Heart right ventricle (tissue), 16 donors: ENCODE measurements around the gene LMOD1. TPM values are rescaled to one million over a fixed set of nuclear protein-coding genes. Genes with fewer than 3 reads are reported as not detected.

ENCODE experiments used
- ATAC-seq, 8 donors: fragments of 200-7000 bp; cut with Tn5 transposase; one replicate each; pipeline ENCODE4 v1.9.1; 2020; ENCODE audit warnings: mild to moderate bottlenecking in 8 of 8, moderate library complexity in 8 of 8, moderate number of reproducible peaks in 1 of 8
- DNase-seq, 2 donors: peaks; one replicate each; pipeline ENCODE4 v3.0.0-alpha.2; 2020
- H3K27ac ChIP-seq, 10 donors: fragments of 200-600 bp; sonication (generic) in 2 of 10; one replicate each; pipeline versions ENCODE4 v1.5.0 to v1.8.0; 2020 to 2022; ENCODE audit warnings: mild to moderate bottlenecking in 3 of 10
- H3K27me3 ChIP-seq, 7 donors: fragments of 200-600 bp; one replicate each; pipeline ENCODE4 v1.8.0; 2021 to 2022; ENCODE audit warnings: mild to moderate bottlenecking in 2 of 7
- H3K36me3 ChIP-seq, 9 donors: fragments of 200-600 bp; sonication (generic) in 1 of 9; one replicate each; pipeline versions ENCODE4 v1.5.0 to v1.8.0; 2020 to 2022; ENCODE audit warnings: mild to moderate bottlenecking in 2 of 9
- H3K4me1 ChIP-seq, 9 donors: fragments of 200-600 bp; sonication (generic) in 1 of 9; one replicate each; pipeline versions ENCODE4 v1.5.0 to v1.8.0; 2020 to 2022; ENCODE audit warnings: mild to moderate bottlenecking in 4 of 9
- H3K4me3 ChIP-seq, 10 donors: fragments of 200-600 bp; sonication (generic) in 2 of 10; one replicate each; pipeline versions ENCODE4 v1.5.0 to v1.8.0; 2020 to 2022; ENCODE audit warnings: mild to moderate bottlenecking in 7 of 10, moderate library complexity in 2 of 10
- H3K9me3 ChIP-seq, 11 donors: fragments of 200-600 bp in 10 of 11; sonication (generic) in 2 of 11; one replicate each; pipeline versions ENCODE4 v1.5.0 to v1.8.0; 2013 to 2022; ENCODE audit warnings: mild to moderate bottlenecking in 2 of 11, control low read depth in 1 of 11, moderate library complexity in 1 of 11
- WGBS, 2 donors: extraction: QIAGEN DNeasy Blood & Tissue Kit; methylation state at CpG; one replicate each; pipeline ENCODE4 v1.1.7; 2013; ENCODE audit warnings: inconsistent platforms in 1 of 2; 5-methylcytosine and 5-hydroxymethylcytosine counted together
- intact Hi-C, 10 donors: fragments of 100-400 bp; cut with DNase I; formaldehyde crosslinking; loops; one replicate each; pipeline versions ENCODE4 v1.11.1 to v1.14.2; 2022
- polyA plus RNA-seq, 2 donors: library from polyadenylated mRNA; stranded (reverse); fragments of 200-250 nt; gene quantifications; one replicate each; pipeline ENCODE4 v1.2.3, GENCODE V29; 2013
- total RNA-seq, 10 donors: library from RNA; stranded (reverse); fragmentation: NEBNext Ultra II Directional in 3 of 10; extraction: Animal tissue kit (Norgen Biotek cat#: 25700) in 3 of 10; gene quantifications; one replicate each; pipeline versions ENCODE4 v1.2.1 to v1.2.4, GENCODE V29; 2021 to 2023
- TF ChIP-seq, protein P1 (sequence below), 9 donors: fragments of 200-600 bp; sonication (generic) in 2 of 9; IDR thresholded peaks; one replicate each; pipeline versions ENCODE4 v1.5.0 to v1.8.0; 2021 to 2022; ENCODE audit warnings: antibody characterized with exemption in 9 of 9, mild to moderate bottlenecking in 5 of 9, moderate library complexity in 1 of 9
- donor health status: Arrhythmogenic right ventricular cardiomyopathy.
- donor health status: ischemic (EF 13 %, LVEDD 7.1; RV severe dilation, severe dysfunction).
- donor health status: healthy with polysubstance abuse.
- donor health status: DM: no; HTN: yes; CAD: no.
- donor health status: DM: no; HTN: no; CAD: no.
- donor health status: ischemic (EF 25% LVEDD 6.9; RV normal size, moderate dysfunction).
- donor health status: ischemic (EF 25% LVEDD 5.7; RV mildly dilated, moderate dysfunction).
- donor health status: healthy.
- donor health status: DM: yes; HTN: yes; CAD: no.
- donor health status: Ischemic cardiomyopathy.
- donor health status: ischemic (EF 35%, LVEDD 5.7; RV mildly dilated, moderate dysfunction).
- donor health status: nonischemic (EF 11% LVEDD 7.7; RV severe dilation, severe dysfunction).
- donor health status: DM: yes; HTN: yes; CAD: no.
- donor health status: PGD.
- donor health status: ischemic (EF 29% LVEDD 5.4; RV normal size, mild dysfunction).
- donor health status: nonischemic (EF 23%, LVEDD 6.1; RV moderate dilation, normal function).

LMOD1 gene
- total and polyA plus RNA-seq, 12 donors: 3.6 to 22.7 (median 9.8) TPM

DNA sequence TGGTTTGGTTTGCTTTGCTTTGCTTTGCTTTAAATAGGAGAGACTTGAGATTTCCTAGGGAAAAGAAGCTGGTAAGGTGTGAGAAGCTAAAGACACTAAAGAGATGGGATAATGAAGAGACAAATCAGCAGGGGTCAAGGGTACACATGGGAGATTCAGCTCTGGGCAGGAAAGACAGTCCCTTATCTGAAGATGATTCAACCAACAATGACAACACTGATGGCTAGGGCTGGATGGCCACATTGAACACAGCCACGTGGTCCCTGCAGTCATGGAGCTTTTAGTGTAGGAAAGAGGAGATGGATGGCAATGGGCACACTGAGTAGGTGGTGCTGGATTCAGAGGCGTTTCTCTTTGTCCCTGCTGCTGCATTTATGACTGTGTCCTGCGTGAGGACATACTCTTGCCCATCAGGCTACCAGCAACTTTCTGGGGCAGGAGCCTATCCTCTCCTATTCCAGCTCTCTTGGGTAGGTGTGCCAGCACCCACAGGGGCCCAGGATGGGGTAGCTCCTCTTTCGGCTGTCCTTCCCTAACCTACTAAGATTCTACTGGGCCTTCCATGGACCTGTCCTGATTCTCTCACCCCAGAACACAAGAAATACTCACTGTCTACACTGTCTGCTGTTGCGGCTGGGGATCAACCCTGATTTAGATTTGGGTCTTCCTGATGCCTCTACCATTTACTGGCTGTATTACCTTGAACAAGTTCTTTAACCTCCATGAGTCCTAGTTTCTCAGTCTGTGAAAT lies 59.1 kb downstream of the LMOD1 start:
- WGBS, 2 donors: 84 to 89% methylated on average over 5 of the region's 5 CpGs
- Histone ChIP-seq H3K4me1 (peaks cover 14 to 81% (median 54%) of the 10 kb centered on the region in 9 donors), H3K27me3 (peaks cover 0 to 38% (median 0%) of the 10 kb centered on the region in 7 donors), H3K9me3 (no peaks in the 10 kb centered on the region), H3K4me3 (peak overlapping the region in 1 of 10 donors; percentile 70), H3K36me3 (peaks cover 0 to 16% (median 0%) of the 10 kb centered on the region in 9 donors), H3K27ac (peak overlapping the region in 9 of 10 donors; percentile 64 to 88 (median 85))
- DNase-seq: no peak
- TF ChIP-seq, protein P1, sequence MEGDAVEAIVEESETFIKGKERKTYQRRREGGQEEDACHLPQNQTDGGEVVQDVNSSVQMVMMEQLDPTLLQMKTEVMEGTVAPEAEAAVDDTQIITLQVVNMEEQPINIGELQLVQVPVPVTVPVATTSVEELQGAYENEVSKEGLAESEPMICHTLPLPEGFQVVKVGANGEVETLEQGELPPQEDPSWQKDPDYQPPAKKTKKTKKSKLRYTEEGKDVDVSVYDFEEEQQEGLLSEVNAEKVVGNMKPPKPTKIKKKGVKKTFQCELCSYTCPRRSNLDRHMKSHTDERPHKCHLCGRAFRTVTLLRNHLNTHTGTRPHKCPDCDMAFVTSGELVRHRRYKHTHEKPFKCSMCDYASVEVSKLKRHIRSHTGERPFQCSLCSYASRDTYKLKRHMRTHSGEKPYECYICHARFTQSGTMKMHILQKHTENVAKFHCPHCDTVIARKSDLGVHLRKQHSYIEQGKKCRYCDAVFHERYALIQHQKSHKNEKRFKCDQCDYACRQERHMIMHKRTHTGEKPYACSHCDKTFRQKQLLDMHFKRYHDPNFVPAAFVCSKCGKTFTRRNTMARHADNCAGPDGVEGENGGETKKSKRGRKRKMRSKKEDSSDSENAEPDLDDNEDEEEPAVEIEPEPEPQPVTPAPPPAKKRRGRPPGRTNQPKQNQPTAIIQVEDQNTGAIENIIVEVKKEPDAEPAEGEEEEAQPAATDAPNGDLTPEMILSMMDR (IDR thresholded peaks at IDR 0.05): no peak
- ATAC-seq: no peak
- intact Hi-C loops: loop anchor here in 2 of 10 donors (10.0 kb wide), 2 partner anchors 172 to 228 kb away; no protein-coding TSS in a partner anchor

DNA sequence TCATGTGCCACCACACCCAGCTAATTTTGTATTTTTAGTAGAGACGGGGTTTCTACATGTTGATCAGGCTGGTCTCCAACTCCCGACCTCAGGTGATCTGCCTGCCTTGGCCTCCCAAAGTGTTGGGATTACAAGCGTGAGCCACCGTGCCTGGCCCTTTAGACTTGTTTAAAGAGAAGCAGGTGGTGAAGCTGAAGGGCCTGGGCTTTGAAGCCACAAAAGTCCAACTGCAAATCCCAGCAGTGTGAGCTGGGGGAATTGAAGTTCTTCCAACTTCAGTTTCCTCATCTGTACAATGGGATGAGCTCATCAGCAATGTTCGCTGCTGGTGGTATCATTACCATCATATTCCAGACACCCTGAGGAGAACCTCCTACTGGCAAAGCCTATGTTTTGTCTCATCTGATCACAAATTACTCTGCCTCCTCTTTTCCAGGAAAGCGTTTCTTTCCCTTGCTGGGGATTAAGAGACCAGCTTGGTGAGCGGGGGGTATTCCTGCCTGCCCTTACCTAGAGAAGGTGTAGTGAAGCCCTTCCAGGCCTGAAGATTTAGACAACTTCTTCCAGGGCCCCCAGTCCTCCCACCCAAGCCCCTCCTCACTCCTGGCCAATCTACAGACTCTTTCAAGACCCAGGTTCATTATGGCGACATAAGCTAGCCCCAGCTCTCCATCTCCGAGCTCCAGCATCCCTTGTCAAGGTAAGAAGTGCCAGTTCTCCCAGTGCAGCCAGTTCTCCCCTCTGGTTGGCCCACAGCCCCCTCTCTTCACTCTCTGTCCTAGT lies 60.1 kb downstream of the LMOD1 start:
- Histone ChIP-seq H3K36me3 (peaks cover 0 to 8% (median 0%) of the 10 kb centered on the region in 9 donors), H3K4me3 (no peak overlapping the region), H3K9me3 (no peaks in the 10 kb centered on the region), H3K27ac (peak overlapping the region in 9 of 10 donors; percentile 67 to 96 (median 85)), H3K27me3 (peaks cover 0 to 38% (median 0%) of the 10 kb centered on the region in 7 donors), H3K4me1 (peaks cover 14 to 84% (median 54%) of the 10 kb centered on the region in 9 donors)
- 82 to 88% methylated on average over 9 of the region's 9 CpGs for WGBS, 2 donors
- DNase-seq: no peak
- no peak for ATAC-seq
- intact Hi-C loops: loop anchor here in 2 of 10 donors (10.0 kb wide), 2 partner anchors 171 to 229 kb away; no protein-coding TSS in a partner anchor
- TF ChIP-seq, protein P1 (IDR thresholded peaks at IDR 0.05): no peak

DNA sequence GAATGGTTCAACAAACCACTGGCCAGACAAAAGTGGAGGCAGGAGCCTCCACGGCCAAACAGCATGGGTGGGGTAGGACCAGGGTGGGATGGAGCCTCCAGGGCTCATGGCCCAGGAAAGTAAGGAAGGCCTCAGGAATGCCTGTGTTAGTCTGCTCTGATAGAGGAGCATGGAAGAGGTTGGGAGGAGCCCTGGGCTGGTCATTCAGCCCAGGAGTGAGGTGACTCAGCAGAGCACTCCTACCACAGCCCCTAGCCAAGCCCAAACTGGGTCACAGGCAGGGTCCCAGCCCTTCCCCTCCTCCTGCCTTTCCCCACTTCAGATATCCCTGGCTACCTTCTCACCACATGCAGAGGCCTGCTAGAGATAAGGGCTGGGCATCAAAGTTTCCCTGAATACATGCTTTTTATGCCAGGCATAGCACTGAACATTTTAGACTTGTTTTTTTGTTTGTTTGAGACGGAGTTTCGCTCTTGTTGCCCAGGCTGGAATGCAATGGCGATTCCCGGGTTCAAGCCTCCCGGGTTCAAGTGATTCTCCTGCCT lies 60.7 kb downstream of the LMOD1 start:
- ATAC-seq (peak in 4 of 8 donors; percentile 9 to 34 (median 26)), DNase-seq (no peak)
- Histone ChIP-seq H3K27me3 (peaks cover 0 to 38% (median 0%) of the 10 kb centered on the region in 7 donors), H3K4me3 (no peak overlapping the region), H3K27ac (peak overlapping the region; percentile 67 to 96 (median 84)), H3K36me3 (peaks cover 0 to 3% (median 0%) of the 10 kb centered on the region in 9 donors), H3K9me3 (no peaks in the 10 kb centered on the region), H3K4me1 (peaks cover 14 to 82% (median 54%) of the 10 kb centered on the region in 9 donors)
- TF ChIP-seq, protein P1 (IDR thresholded peaks at IDR 0.05): no peak
- intact Hi-C loops: loop anchor here in 2 of 10 donors (10.0 kb wide), 2 partner anchors 171 to 229 kb away; no protein-coding TSS in a partner anchor
- 77 to 80% methylated on average over 6 of the region's 6 CpGs for WGBS, 2 donors

DNA sequence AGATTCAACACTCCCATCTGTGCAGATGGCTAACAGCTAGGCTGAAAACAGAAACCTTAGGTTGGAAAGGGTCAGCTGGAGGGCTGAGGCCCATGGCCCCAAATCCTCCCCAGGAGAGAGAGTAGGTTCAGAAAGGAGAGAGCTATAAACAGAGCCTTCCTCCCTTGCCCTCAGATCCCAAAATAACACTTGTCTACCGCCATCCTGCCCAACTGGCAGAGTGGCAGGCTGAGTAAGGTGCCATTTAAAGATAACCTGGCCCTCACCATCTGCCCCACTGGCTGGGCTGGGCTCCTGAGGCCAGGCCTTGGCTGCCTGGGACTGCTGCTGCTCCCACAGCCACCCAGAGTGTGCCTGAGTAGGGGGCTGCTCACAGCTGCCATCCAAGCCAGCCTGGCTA lies 61.9 kb downstream of the LMOD1 start:
- H3K27me3 ChIP-seq: peaks cover 0 to 28% (median 0%) of the 10 kb centered on the region in 7 donors
- H3K9me3 ChIP-seq: no peaks in the 10 kb centered on the region
- DNase-seq: peak; percentile 48 to 58
- 20 to 28% methylated on average over 1 of the region's 1 CpG for WGBS, 2 donors
- intact Hi-C loops: loop anchor here in 2 of 10 donors (10.0 kb wide), 2 partner anchors 170 to 230 kb away; no protein-coding TSS in a partner anchor
- peak overlapping the region; percentile 67 to 96 (median 84) for H3K27ac ChIP-seq
- peak; percentile 34 to 75 (median 60) for ATAC-seq
- no peak overlapping the region for H3K4me3 ChIP-seq
- no peaks in the 10 kb centered on the region for H3K36me3 ChIP-seq
- H3K4me1 ChIP-seq: peaks cover 12 to 76% (median 45%) of the 10 kb centered on the region in 9 donors
- TF ChIP-seq, protein P1 (IDR thresholded peaks at IDR 0.05): no peak
